OCI-LY7 (cell line): ENCODE measurements around the gene GMPR2.

ENCODE experiments used
- EZH2phosphoT487 ChIP-seq: fragments of 200-600 bp; sonication (generic); IDR thresholded peaks from 2 replicates; pipeline ENCODE4 v1.6.1; 2018; ENCODE audit warnings: low read depth, borderline replicate concordance, mild to moderate bottlenecking, mixed run types, antibody characterized with exemption, low read length, moderate library complexity, mixed read lengths
- TF ChIP-seq, protein P1 (sequence below): fragments of 200-600 bp; sonication (generic); conservative IDR thresholded peaks from 2 replicates; pipeline ENCODE4 v1.5.1; 2014; ENCODE audit warnings: mild to moderate bottlenecking, antibody characterized with exemption, low read length, moderate library complexity, mixed read lengths

DNA sequence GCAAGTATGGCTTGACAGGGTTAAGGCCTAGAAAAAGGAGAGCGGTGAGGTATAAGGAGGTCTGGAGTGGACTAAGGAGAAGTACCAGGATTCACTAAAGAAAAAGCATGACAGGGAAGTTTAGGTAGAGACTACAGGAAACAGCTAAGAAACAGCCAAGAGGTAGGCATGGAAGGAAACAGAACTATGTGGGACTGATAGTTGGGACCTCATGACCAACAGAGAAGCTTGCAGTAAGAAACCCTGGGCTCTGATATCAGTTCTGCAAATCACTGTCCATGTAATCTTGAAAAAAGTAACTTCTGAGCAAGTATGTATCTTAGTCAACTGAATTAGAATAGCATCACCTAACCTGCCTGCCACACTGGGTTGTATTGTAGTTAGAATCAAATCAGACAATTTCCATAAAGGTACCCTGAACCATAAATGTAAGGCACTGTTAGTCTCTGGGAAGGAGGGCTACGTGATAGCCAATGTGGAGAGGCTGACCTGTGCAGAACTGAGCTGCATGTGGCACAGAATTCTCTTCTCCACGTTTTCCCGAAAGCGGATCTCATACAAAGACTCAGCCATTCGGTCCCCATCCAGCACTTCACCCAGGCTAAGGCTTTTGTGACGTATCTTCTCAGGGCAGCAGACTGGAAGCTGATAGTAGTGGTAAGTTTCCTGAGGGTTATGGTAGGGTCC is 38.4 kb upstream of the GMPR2 start:
- TF ChIP-seq, protein P1, sequence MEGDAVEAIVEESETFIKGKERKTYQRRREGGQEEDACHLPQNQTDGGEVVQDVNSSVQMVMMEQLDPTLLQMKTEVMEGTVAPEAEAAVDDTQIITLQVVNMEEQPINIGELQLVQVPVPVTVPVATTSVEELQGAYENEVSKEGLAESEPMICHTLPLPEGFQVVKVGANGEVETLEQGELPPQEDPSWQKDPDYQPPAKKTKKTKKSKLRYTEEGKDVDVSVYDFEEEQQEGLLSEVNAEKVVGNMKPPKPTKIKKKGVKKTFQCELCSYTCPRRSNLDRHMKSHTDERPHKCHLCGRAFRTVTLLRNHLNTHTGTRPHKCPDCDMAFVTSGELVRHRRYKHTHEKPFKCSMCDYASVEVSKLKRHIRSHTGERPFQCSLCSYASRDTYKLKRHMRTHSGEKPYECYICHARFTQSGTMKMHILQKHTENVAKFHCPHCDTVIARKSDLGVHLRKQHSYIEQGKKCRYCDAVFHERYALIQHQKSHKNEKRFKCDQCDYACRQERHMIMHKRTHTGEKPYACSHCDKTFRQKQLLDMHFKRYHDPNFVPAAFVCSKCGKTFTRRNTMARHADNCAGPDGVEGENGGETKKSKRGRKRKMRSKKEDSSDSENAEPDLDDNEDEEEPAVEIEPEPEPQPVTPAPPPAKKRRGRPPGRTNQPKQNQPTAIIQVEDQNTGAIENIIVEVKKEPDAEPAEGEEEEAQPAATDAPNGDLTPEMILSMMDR = no peak
- TF ChIP-seq EZH2phosphoT487 = no peak
